ENCODE results near the gene EFNB3.

The EFNB3 gene, protein sequence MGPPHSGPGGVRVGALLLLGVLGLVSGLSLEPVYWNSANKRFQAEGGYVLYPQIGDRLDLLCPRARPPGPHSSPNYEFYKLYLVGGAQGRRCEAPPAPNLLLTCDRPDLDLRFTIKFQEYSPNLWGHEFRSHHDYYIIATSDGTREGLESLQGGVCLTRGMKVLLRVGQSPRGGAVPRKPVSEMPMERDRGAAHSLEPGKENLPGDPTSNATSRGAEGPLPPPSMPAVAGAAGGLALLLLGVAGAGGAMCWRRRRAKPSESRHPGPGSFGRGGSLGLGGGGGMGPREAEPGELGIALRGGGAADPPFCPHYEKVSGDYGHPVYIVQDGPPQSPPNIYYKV

DNA sequence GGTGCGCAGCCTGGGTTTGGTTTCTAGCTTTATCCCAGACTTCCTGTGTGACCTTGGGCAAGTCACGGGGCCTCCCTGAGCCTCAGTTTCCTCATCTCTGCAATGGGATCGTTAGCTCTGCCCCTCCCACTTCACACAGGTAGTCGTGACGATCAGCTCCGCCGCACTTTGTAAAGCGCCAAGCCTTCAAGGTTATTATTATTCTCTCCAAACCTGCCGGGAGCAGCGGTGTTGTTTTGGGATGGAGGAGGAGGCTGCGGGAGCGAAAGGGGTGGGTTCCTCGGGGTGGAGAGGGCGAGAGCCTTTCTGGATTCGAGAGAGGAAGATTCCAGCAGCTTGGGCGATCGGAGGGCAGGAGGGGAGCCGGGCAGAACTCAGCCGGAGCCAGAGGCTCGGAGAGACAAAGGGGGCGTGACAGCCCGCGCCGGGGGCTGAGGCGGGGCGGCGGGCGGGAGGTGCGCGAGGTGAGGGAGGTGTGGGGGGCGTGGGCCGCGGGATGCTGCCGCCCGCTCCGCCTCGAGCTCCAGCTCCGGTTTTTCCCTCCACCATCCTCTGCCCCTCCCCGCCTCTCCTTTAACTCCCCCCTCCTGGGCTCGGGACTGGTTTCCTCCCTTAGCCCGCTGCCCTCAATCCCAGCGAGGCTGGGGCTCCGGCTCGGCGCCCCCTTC, at the start of gene EFNB3:
TSS of gene EFNB3 (plus strand) at position 602 of the 668 bp plus-strand sequence. CDS start 397 bp downstream, outside the sequence.
- peak; percentile 95 for DNase-seq

- no peak for DNase-seq
Observed at GRCh38 chr17:7655541-7655840, 49.5 kb upstream of the EFNB3 start.

- DNase-seq: peak; percentile 87
Observed at GRCh38 chr17:7656958-7657609, 47.9 kb upstream of the EFNB3 start.

GRCh38 chr17:7667656-7668406, 37.2 kb upstream of the EFNB3 start:
- peak; percentile 98 for DNase-seq

GRCh38 chr17:7668482-7668881, 36.5 kb upstream of the EFNB3 start:
- DNase-seq: no peak

GRCh38 chr17:7673239-7673638, 31.8 kb upstream of the EFNB3 start:
- DNase-seq: peak; percentile 77

GRCh38 chr17:7674934-7675333, 30.1 kb upstream of the EFNB3 start:
- DNase-seq: no peak

DNA sequence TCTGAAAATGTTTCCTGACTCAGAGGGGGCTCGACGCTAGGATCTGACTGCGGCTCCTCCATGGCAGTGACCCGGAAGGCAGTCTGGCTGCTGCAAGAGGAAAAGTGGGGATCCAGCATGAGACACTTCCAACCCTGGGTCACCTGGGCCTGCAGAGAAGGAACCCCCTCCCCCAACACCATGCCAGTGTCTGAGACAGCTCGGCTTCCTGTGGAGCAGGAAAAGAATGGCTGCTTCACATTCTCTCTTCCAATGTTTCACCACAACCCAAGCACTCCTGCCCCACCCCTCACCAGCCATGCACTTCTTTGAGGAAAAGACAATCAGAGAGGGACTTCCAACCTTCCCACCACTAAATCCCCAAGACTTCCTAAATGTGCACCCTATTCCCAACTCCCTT, 28.5 kb upstream of the EFNB3 start:
- DNase-seq: no peak

DNA sequence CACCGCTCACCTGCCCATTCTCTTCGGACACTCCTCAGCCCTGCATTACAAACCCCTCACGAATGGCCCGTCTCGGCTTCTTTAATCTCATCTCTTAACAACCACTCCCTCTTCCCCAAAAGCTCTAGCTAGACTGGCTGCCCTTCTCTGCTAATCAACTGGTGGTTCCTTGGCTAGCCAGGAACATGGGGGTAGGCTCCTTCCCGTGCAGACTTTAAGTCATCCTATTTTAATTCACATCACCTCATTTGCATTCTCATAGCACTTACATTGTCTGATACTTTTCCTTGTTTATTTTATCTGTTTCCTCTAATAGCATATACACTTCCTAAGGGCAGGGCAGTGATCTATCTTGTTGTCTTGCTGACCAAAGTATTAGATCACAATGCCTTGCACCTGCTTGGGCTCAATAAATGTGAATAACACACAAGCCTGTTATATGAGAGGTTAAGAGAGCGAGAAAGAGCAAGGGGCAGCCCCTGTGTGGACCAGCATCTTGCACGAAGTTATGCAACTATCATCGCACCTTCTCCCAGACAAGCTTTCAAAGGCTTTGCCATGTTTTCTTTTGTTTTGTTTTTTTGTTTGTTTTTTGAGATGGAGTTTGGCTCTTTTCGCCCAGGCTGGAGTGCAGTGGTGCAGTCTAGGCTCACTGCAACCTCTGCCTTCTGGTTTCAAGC, 27.5 kb upstream of the EFNB3 start:
- no peak for DNase-seq

DNA sequence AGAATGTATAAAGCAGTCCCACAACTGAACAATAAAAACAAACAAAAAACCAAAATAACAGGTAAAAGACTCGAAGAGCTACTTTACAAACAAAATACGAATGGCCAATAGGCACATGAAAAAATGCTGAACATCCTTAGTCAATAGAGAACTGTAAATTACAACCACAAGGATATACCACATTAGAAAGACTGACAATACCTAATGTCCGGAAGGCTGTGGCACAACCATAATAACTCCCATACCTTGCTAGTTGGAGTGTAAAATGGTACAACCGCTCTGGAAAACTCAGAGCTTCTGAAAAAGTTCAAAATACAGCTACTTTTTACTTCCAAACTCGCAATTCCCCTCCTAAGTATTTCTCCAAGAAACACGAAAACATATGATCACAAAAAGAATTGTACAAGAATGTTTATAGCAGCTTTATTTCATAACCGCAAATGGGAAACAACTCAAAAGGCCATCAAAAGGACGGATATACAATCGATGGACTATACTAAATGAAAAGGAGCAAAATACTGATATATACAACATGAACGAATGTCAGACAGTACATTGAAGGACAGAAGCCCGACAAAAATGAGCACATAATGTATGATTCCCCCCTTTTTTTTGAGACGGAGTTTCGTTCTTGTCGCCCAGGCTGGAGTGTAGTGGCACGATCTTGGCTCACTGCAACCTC, 20.0 kb upstream of the EFNB3 start:
- no peak for DNase-seq

DNA sequence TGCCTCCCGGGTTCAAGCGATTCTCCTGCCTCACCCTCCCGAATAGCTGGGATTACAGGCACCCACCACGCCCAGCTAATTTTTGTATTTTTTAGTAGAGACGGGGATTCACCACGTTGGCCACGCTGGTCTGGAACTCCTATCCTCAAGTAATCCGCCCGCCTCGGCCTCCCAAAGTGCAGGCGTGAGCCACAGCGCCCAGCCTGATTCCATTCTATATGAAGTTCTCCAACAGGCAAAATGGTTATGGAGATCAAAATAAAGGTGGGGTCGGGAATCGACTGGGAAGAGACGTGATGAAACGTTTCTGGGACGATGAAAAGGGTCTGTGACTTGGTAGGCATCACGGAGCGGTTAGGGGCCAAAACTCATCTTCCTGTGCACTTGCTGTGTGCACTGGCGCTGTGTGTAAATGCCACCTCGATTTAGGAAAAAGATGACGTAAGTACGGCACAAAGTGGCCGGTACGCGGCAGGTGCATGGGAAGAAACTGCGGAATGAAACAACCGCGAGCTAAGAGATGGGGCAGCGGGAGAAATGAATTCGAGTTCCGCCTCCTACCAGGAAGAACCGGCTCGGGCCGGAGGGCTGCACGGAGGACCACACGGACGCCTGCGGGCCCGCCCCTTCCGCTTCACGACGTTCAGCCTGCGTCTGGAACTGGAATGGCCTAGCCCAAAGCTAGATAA, 19.3 kb upstream of the EFNB3 start:
- DNase-seq: peak; percentile 96

DNA sequence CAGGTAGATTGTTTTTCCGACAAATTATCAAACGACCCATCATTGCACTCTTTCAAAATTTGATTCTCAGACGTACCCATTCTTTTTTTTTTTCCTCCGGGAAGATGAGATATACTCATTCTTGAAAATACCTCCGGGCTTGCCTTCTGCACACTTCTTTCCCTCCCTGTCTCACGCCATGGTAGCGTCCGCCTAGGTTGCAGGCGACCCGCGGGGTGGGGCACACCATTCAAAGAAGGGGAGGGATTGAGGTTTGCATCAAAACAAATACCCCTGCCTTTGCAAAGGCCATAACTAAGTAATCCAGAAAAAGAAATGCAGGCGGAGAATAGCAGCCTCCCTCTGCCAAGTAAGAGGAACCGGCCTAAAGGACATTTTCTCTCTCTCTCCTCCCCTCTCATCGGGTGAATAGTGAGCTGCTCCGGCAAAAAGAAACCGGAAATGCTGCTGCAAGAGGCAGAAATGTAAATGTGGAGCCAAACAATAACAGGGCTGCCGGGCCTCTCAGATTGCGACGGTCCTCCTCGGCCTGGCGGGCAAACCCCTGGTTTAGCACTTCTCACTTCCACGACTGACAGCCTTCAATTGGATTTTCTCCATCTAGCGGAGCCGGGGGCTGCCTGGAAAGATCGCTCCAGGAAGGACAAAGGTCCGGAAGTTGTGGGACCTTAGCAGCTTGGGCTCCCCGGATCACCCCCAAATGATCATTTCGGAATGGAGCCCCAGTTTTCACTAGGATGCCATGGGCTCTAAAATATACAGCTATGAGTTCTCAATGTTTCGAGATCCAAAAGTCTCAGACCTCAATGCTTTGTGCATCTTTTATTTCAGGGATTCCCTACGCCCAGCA, 18.6 kb upstream of the EFNB3 start:
- peak; percentile 95 for DNase-seq

- DNase-seq: peak; percentile 98
Observed at GRCh38 chr17:7687072-7687907, 17.7 kb upstream of the EFNB3 start, which contains the start of gene TP53. TP53 (minus strand) TSS chr17:7687490; CDS start chr17:7676594, 10,896 bp downstream.

GRCh38 chr17:7687908-7688807, 16.8 kb upstream of the EFNB3 start, which contains the start of gene WRAP53:
WRAP53 (plus strand) TSS chr17:7688477; CDS start chr17:7688649, 172 bp downstream.
- DNase-seq: peak; percentile 100

- DNase-seq: peak; percentile 37
Observed at GRCh38 chr17:7688808-7689316, 16.1 kb upstream of the EFNB3 start.

DNA sequence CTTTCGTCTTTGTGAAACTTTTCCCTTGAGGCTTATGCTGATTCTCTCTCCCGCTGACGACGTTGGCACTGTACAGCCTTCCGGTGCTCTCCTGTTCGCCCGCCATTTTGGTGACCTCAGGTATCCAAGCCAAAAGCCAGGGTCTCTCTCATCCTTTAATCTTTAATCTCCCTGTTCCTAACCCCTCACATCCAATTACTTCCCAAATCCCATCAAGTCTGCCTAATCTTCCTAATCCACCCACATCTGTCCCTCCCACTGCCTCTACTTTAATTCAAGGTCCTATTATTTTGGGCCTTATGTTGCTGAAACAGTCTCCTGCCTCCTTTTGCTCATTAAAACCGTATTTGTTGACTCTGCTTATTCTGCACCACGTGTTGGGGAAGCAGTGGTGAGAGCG, 9.4 kb upstream of the EFNB3 start:
- DNase-seq: peak; percentile 100

DNA sequence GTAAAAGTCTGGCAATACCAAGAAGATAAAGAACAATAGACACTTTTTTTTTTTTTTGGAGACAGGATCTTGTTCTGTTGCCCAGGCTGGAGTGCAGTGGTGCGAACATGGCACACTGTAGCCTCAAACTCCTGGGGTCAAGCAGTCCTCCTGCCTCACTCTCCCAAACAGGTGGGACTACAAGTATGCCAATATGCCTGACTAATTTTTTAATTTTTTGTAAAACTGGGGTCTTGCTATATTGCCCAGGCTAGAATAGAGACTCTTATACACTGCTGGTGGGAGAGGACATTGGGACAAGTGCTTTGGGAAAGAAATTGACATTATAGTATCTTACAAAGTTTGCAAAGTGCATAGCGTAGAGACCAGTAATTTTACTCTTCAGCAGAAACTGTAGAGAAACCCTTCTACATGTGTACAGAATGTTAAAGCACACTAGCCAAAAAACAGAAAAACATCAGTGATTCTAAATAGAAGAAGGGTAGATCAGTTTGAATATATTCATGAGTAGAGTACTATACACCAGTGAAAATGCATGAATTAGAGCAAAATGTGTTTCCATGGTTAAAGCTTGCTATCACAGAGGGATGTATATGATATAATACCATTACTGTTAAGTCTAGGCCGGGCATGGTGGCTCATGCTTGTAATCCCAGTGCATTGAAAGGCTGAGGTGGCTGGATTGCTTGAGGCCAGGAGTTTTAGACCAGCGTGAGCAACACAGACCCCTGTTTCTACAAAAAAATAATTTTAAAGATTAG, 7.0 kb upstream of the EFNB3 start:
- no peak for DNase-seq
